ELF-1 (cell line): ENCODE data around the gene COL19A1.
A peak's percentile ranks its signal among the peaks of the same experiment; 100 is the strongest.
"Not testable (repeated sequence)": the region's sequence is repeated elsewhere in the genome, so short reads cannot be mapped to it uniquely, and the experiment has no call there.

ENCODE experiments used
- DNase-seq: peaks from one replicate; pipeline ENCODE4 v3.0.0-alpha.2; 2016; ENCODE audit warnings: low read depth, low spot score

The COL19A1 gene

GRCh38 chr6:69965974-69966373 lies 99.6 kb downstream of the COL19A1 start:
- not testable (repeated sequence) for DNase-seq

- DNase-seq, result no peak
Observed at GRCh38 chr6:69973138-69973537, 106.8 kb downstream of the COL19A1 start.

GRCh38 chr6:69973763-69974162 lies 107.4 kb downstream of the COL19A1 start:
- no peak for DNase-seq

GRCh38 chr6:69974193-69974592 lies 107.8 kb downstream of the COL19A1 start:
- no peak for DNase-seq

GRCh38 chr6:69976591-69977090 lies 110.3 kb downstream of the COL19A1 start:
- DNase-seq, result no peak

GRCh38 chr6:69980624-69981023 lies 114.3 kb downstream of the COL19A1 start:
- DNase-seq, result no peak

GRCh38 chr6:69984506-69984905 lies 118.2 kb downstream of the COL19A1 start:
- no peak for DNase-seq

GRCh38 chr6:69985180-69985579 lies 118.8 kb downstream of the COL19A1 start:
- no peak for DNase-seq

- DNase-seq, result no peak
Observed at GRCh38 chr6:69987550-69987949, 121.2 kb downstream of the COL19A1 start.

- no peak for DNase-seq
Observed at GRCh38 chr6:69988458-69989126, 122.2 kb downstream of the COL19A1 start.

GRCh38 chr6:69994251-69994650 lies 127.9 kb downstream of the COL19A1 start:
- no peak for DNase-seq

GRCh38 chr6:70008189-70008588 lies 141.8 kb downstream of the COL19A1 start:
- DNase-seq, result no peak

- DNase-seq, result peak; percentile 55
Observed at GRCh38 chr6:70010339-70010738, 144.0 kb downstream of the COL19A1 start.

- DNase-seq, result not testable (repeated sequence)
Observed at GRCh38 chr6:70023201-70023600, 156.8 kb downstream of the COL19A1 start.

GRCh38 chr6:70028246-70028645 lies 161.9 kb downstream of the COL19A1 start:
- DNase-seq, result no peak

- DNase-seq, result no peak
Observed at GRCh38 chr6:70028926-70029325, 162.6 kb downstream of the COL19A1 start.

GRCh38 chr6:70033781-70034180 lies 167.4 kb downstream of the COL19A1 start:
- no peak for DNase-seq

GRCh38 chr6:70037445-70037844 lies 171.1 kb downstream of the COL19A1 start:
- DNase-seq, result no peak

GRCh38 chr6:70040766-70041165 lies 174.4 kb downstream of the COL19A1 start:
- DNase-seq, result no peak

- no peak for DNase-seq
Observed at GRCh38 chr6:70041411-70041810, 175.1 kb downstream of the COL19A1 start.

- DNase-seq, result no peak
Observed at GRCh38 chr6:70045413-70045812, 179.1 kb downstream of the COL19A1 start.

- no peak for DNase-seq
Observed at GRCh38 chr6:70051197-70052124, 185.1 kb downstream of the COL19A1 start.
